ENCODE data around the gene LCN15.

Gene LCN15

DNA sequence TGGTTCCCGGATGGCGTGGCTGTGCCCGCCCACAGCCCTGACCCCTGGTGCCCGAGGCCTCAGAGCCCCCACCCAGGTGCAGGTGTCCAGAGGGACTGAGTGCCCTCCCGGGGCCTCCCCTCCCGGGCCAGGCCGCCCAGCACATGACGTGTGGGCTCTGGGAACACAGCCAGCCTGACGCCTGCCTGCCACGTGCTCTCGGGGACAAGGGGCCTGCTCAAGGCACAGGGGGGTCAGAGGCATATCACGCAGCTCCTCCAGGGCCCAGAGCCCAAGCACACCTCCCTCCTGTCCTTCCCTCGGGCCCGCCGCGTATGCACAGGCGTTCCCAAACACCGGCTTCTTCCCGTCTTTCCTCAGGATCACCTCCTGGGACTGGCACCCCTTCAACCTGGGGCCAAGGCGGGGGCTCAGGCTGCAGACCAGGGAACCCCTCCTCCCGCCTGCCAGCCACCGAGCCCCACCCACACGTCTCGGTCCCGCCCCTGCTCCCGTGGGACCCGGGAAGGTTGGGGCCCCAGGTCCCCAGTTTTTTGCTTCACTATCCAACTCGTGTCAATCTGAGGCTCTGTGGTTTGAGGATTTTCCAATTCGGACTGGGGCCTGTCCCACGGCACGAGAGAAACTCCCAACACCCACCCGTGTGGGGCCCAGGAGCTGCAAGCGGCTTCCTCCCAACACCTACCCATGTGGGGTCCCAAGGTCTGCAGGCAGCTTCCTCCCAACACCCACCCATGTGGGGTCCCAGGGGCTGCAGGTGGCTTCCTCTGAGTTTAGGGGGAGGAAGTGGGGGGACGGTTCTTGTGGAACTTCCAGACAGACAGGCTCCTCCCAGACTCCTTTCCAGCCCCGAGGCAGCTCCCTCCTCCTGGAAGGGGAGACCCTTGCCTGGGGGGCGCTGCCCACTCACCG, 23.1 kb downstream of the LCN15 start:
- no peak overlapping the region for H2BK15ac ChIP-seq (replicated peaks; ENCODE audit: low read depth)
- H2BK5ac ChIP-seq (ENCODE audit: low read length) = no peak overlapping the region
- H3K9ac ChIP-seq (ENCODE audit: low read length) = no peak overlapping the region
- no peak overlapping the region for H3K4me2 ChIP-seq (ENCODE audit: low read length)
- H3K27me3 ChIP-seq (ENCODE audit: insufficient read depth, low read length, poor library complexity) = no peaks in the 10 kb centered on the region
- no peaks in the 10 kb centered on the region for H3K79me1 ChIP-seq (ENCODE audit: low read length)
- H3K18ac ChIP-seq (ENCODE audit: low read length) = no peak overlapping the region
- no peaks in the 10 kb centered on the region for H3K79me2 ChIP-seq (ENCODE audit: control insufficient read depth, insufficient read depth, low read length)
- no peak overlapping the region for H3K4me3 ChIP-seq (ENCODE audit: low read length)
- no peak overlapping the region for H3K56ac ChIP-seq (ENCODE audit: low read length)
- H4K5ac ChIP-seq (ENCODE audit: low read length) = no peak overlapping the region
- no peak overlapping the region for H2AK5ac ChIP-seq (ENCODE audit: low read length)
- no peak overlapping the region for H2BK120ac ChIP-seq (ENCODE audit: low read depth, low read length)
- H3K4me1 ChIP-seq (ENCODE audit: control insufficient read depth, low read depth, low read length) = no peaks in the 10 kb centered on the region
- no peak overlapping the region for H4K8ac ChIP-seq (ENCODE audit: low read depth, low read length)
- H3K27ac ChIP-seq (ENCODE audit: low read depth, low read length) = no peak overlapping the region
- no CpG with 5 or more reads among the region's 37 CpGs for WGBS (ENCODE audit: extremely low coverage, insufficient coverage, low lambda C conversion rate)
- no peak overlapping the region for H3K23ac ChIP-seq (ENCODE audit: low read length)
- no peak for DNase-seq
- H3K4ac ChIP-seq (ENCODE audit: low read depth, low read length) = no peak overlapping the region
- H3K36me3 ChIP-seq (ENCODE audit: control insufficient read depth, insufficient read depth, low read length) = no peaks in the 10 kb centered on the region

DNA sequence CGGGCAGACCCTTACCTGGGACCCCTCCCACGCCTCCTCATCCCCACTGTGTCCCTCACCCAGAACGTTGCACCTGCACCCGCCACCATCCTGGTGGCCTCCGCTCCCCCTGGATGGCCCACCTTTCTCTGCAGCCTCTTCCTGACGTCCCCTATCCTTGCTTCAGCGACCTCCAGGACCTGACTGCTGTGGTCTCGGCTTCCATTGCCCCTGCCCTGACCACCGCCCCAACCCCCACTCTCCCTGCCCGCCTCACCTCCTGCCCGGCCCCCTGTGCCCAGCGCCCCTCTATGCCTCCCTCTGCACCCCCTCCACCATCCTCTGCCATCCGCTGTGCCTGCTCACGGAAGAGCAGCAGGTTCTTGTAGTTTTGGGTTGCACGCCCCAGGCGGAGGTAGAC, 23.8 kb downstream of the LCN15 start:
- no peak overlapping the region for H3K9ac ChIP-seq (ENCODE audit: low read length)
- H4K8ac ChIP-seq (ENCODE audit: low read depth, low read length) = no peak overlapping the region
- DNase-seq = no peak
- no peak overlapping the region for H2BK15ac ChIP-seq (replicated peaks; ENCODE audit: low read depth)
- no peaks in the 10 kb centered on the region for H3K27me3 ChIP-seq (ENCODE audit: insufficient read depth, low read length, poor library complexity)
- no peak overlapping the region for H2BK5ac ChIP-seq (ENCODE audit: low read length)
- H3K4ac ChIP-seq (ENCODE audit: low read depth, low read length) = no peak overlapping the region
- H3K79me2 ChIP-seq (ENCODE audit: control insufficient read depth, insufficient read depth, low read length) = no peaks in the 10 kb centered on the region
- H3K4me2 ChIP-seq (ENCODE audit: low read length) = no peak overlapping the region
- no peaks in the 10 kb centered on the region for H3K36me3 ChIP-seq (ENCODE audit: control insufficient read depth, insufficient read depth, low read length)
- no peaks in the 10 kb centered on the region for H3K79me1 ChIP-seq (ENCODE audit: low read length)
- no peak overlapping the region for H3K27ac ChIP-seq (ENCODE audit: low read depth, low read length)
- no peak overlapping the region for H4K5ac ChIP-seq (ENCODE audit: low read length)
- H2AK5ac ChIP-seq (ENCODE audit: low read length) = no peak overlapping the region
- H3K23ac ChIP-seq (ENCODE audit: low read length) = no peak overlapping the region
- no CpG with 5 or more reads among the region's 16 CpGs for WGBS (ENCODE audit: extremely low coverage, insufficient coverage, low lambda C conversion rate)
- H3K4me3 ChIP-seq (ENCODE audit: low read length) = no peak overlapping the region
- H3K18ac ChIP-seq (ENCODE audit: low read length) = no peak overlapping the region
- H2BK120ac ChIP-seq (ENCODE audit: low read depth, low read length) = no peak overlapping the region
- no peak overlapping the region for H3K56ac ChIP-seq (ENCODE audit: low read length)
- no peaks in the 10 kb centered on the region for H3K4me1 ChIP-seq (ENCODE audit: control insufficient read depth, low read depth, low read length)

DNA sequence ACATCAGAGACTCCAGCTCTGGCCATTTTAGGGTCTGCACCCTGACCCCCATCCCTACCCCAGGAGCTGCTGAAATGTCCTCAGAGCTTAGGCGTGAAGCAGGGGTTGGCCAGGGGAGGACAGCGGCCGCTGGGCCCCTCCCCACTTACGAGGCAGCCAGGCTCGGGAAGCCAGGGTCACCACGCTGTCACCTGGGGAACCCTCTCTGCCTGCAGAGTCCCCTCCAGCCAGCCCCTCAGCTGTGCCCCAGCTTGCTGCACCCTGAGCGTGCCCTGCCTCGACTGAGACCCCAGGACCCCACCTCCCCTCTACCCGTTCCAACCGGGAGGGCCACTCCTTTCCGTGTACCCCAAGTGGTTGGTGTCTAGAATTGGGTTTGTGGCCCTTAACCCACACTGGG, 24.2 kb downstream of the LCN15 start:
- Histone ChIP-seq H3K4me1 (ENCODE audit: control insufficient read depth, low read depth, low read length) (no peaks in the 10 kb centered on the region), H3K27ac (ENCODE audit: low read depth, low read length) (no peak overlapping the region), H3K4me2 (ENCODE audit: low read length) (no peak overlapping the region), H3K79me1 (ENCODE audit: low read length) (no peaks in the 10 kb centered on the region), H4K5ac (ENCODE audit: low read length) (no peak overlapping the region), H3K4ac (ENCODE audit: low read depth, low read length) (no peak overlapping the region), H3K4me3 (ENCODE audit: low read length) (no peak overlapping the region), H2BK120ac (ENCODE audit: low read depth, low read length) (no peak overlapping the region), H3K56ac (ENCODE audit: low read length) (no peak overlapping the region), H3K9ac (ENCODE audit: low read length) (no peak overlapping the region), H2BK5ac (ENCODE audit: low read length) (no peak overlapping the region), H2AK5ac (ENCODE audit: low read length) (no peak overlapping the region), H3K36me3 (ENCODE audit: control insufficient read depth, insufficient read depth, low read length) (no peaks in the 10 kb centered on the region), H3K23ac (ENCODE audit: low read length) (no peak overlapping the region), H3K18ac (ENCODE audit: low read length) (no peak overlapping the region), H4K8ac (ENCODE audit: low read depth, low read length) (no peak overlapping the region), H3K79me2 (ENCODE audit: control insufficient read depth, insufficient read depth, low read length) (no peaks in the 10 kb centered on the region), H3K27me3 (ENCODE audit: insufficient read depth, low read length, poor library complexity) (no peaks in the 10 kb centered on the region), H2BK15ac (replicated peaks; ENCODE audit: low read depth) (no peak overlapping the region)
- DNase-seq = no peak
- WGBS (ENCODE audit: extremely low coverage, insufficient coverage, low lambda C conversion rate) = no CpG with 5 or more reads among the region's 11 CpGs

DNA sequence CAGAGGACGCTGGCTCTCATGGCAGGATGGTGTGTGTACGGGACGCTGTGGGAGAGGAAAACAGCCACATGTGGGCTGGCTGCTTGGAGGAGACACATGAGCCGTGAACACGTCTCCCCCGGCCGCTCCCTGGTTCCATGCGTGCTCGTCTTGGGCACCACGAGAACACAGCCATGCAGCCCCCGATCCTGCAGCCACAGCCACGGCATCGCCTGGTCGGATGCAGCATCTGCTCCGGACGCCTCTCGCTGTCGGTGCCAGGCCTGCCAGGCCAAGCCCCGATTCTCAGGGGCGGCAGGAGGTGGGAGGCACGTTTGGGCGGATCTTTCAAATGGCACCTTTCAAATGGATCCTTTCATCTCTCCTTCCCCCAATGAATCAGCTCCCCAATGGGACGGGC, 24.8 kb downstream of the LCN15 start:
- Histone ChIP-seq H3K79me2 (ENCODE audit: control insufficient read depth, insufficient read depth, low read length) (no peaks in the 10 kb centered on the region), H3K27me3 (ENCODE audit: insufficient read depth, low read length, poor library complexity) (no peaks in the 10 kb centered on the region), H3K23ac (ENCODE audit: low read length) (no peak overlapping the region), H3K79me1 (ENCODE audit: low read length) (no peaks in the 10 kb centered on the region), H3K4ac (ENCODE audit: low read depth, low read length) (no peak overlapping the region), H4K8ac (ENCODE audit: low read depth, low read length) (no peak overlapping the region), H3K18ac (ENCODE audit: low read length) (no peak overlapping the region), H2BK15ac (replicated peaks; ENCODE audit: low read depth) (no peak overlapping the region), H3K4me2 (ENCODE audit: low read length) (no peak overlapping the region), H3K9ac (ENCODE audit: low read length) (no peak overlapping the region), H2BK5ac (ENCODE audit: low read length) (no peak overlapping the region), H4K5ac (ENCODE audit: low read length) (no peak overlapping the region), H3K4me3 (ENCODE audit: low read length) (no peak overlapping the region), H3K4me1 (ENCODE audit: control insufficient read depth, low read depth, low read length) (no peaks in the 10 kb centered on the region), H2AK5ac (ENCODE audit: low read length) (no peak overlapping the region), H3K56ac (ENCODE audit: low read length) (no peak overlapping the region), H2BK120ac (ENCODE audit: low read depth, low read length) (no peak overlapping the region), H3K27ac (ENCODE audit: low read depth, low read length) (no peak overlapping the region), H3K36me3 (ENCODE audit: control insufficient read depth, insufficient read depth, low read length) (no peaks in the 10 kb centered on the region)
- no CpG with 5 or more reads among the region's 23 CpGs for WGBS (ENCODE audit: extremely low coverage, insufficient coverage, low lambda C conversion rate)
- no peak for DNase-seq

DNA sequence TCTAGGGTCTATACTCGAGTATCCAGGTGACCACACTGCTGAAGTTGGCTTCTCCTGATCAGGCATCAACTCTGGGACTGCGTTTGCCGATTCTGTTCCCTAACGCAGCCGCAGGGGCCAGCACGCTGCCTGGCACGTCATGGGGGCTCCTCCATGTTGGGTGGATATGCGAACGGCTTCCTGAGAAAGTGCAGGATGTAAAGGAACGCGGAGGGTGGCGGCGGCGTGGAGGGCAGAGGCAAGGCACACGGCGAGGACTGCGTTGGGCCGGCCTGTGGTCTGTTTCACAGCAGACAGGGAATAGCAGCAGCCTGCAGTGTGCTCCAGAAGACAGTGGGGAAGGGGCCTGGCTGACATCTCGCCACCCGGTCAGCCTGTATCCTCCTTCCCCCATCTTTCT, 25.4 kb downstream of the LCN15 start:
- no peak overlapping the region for H3K4me2 ChIP-seq (ENCODE audit: low read length)
- no peak overlapping the region for H3K4ac ChIP-seq (ENCODE audit: low read depth, low read length)
- no peak overlapping the region for H3K23ac ChIP-seq (ENCODE audit: low read length)
- H4K5ac ChIP-seq (ENCODE audit: low read length) = no peak overlapping the region
- no peak overlapping the region for H3K4me3 ChIP-seq (ENCODE audit: low read length)
- WGBS (ENCODE audit: extremely low coverage, insufficient coverage, low lambda C conversion rate) = no CpG with 5 or more reads among the region's 20 CpGs
- no peak overlapping the region for H3K56ac ChIP-seq (ENCODE audit: low read length)
- no peak overlapping the region for H2BK15ac ChIP-seq (replicated peaks; ENCODE audit: low read depth)
- H3K27me3 ChIP-seq (ENCODE audit: insufficient read depth, low read length, poor library complexity) = no peaks in the 10 kb centered on the region
- DNase-seq = no peak
- H3K9ac ChIP-seq (ENCODE audit: low read length) = no peak overlapping the region
- no peaks in the 10 kb centered on the region for H3K79me1 ChIP-seq (ENCODE audit: low read length)
- H3K4me1 ChIP-seq (ENCODE audit: control insufficient read depth, low read depth, low read length) = no peaks in the 10 kb centered on the region
- H3K27ac ChIP-seq (ENCODE audit: low read depth, low read length) = no peak overlapping the region
- no peak overlapping the region for H3K18ac ChIP-seq (ENCODE audit: low read length)
- H2AK5ac ChIP-seq (ENCODE audit: low read length) = no peak overlapping the region
- no peak overlapping the region for H2BK120ac ChIP-seq (ENCODE audit: low read depth, low read length)
- no peak overlapping the region for H4K8ac ChIP-seq (ENCODE audit: low read depth, low read length)
- no peaks in the 10 kb centered on the region for H3K36me3 ChIP-seq (ENCODE audit: control insufficient read depth, insufficient read depth, low read length)
- H3K79me2 ChIP-seq (ENCODE audit: control insufficient read depth, insufficient read depth, low read length) = no peaks in the 10 kb centered on the region
- H2BK5ac ChIP-seq (ENCODE audit: low read length) = no peak overlapping the region

All from mesendoderm (in vitro differentiated cells).